WERI-Rb-1 (cell line): Measurements from ENCODE around the gene SLC25A18.
"Not testable (repeated sequence)": the region's sequence is repeated elsewhere in the genome, so short reads cannot be mapped to it uniquely, and the experiment has no call there.

Experiments
- DNase-seq: peaks from one replicate; pipeline ENCODE4 v3.0.0-alpha.2; 2020
- H3K27ac ChIP-seq: fragments of 250-450 bp; sonication (Bioruptor Pico); 2 replicates; pipeline ENCODE4 v1.5.1; 2020; ENCODE audit warnings: mild to moderate bottlenecking, moderate library complexity
- H3K27me3 ChIP-seq: fragments of 250-450 bp; sonication (Bioruptor Pico); 2 replicates; pipeline ENCODE4 v1.5.1; 2021; ENCODE audit warnings: mild to moderate bottlenecking, low read depth, moderate library complexity; ENCODE audit not compliant: insufficient read depth, severe bottlenecking
- H3K36me3 ChIP-seq: fragments of 250-450 bp; sonication (Bioruptor Pico); 2 replicates; pipeline ENCODE4 v1.5.1; 2020; ENCODE audit warnings: mild to moderate bottlenecking, moderate library complexity
- H3K4me3 ChIP-seq: 2 replicates; pipeline ENCODE4 v1.5.1; 2011; ENCODE audit warnings: low read depth, mild to moderate bottlenecking, control low read depth, low read length
- H3K9me3 ChIP-seq: fragments of 250-450 bp; sonication (Bioruptor Pico); 2 replicates; pipeline ENCODE4 v1.5.1; 2021; ENCODE audit warnings: mild to moderate bottlenecking, moderate library complexity; ENCODE audit not compliant: severe bottlenecking
- CTCF ChIP-seq: IDR thresholded peaks from 2 replicates; pipeline ENCODE4 v1.5.1; 2011; ENCODE audit warnings: low read depth, mild to moderate bottlenecking, control low read depth, inconsistent platforms, low read length

The SLC25A18 gene

GRCh38 chr22:17563936-17564391 is 666 bp downstream of the SLC25A18 start:
- no peak for TF ChIP-seq CTCF
- H3K36me3 ChIP-seq: no peaks in the 10 kb centered on the region
- H3K9me3 ChIP-seq: no peaks in the 10 kb centered on the region
- no peak for DNase-seq
- no peak overlapping the region for H3K27ac ChIP-seq
- H3K4me3 ChIP-seq: no peak overlapping the region
- no peaks in the 10 kb centered on the region for H3K27me3 ChIP-seq

GRCh38 chr22:17566016-17566687 is 2.9 kb downstream of the SLC25A18 start:
- H3K27ac ChIP-seq, H3K9me3 ChIP-seq, H3K36me3 ChIP-seq, DNase-seq, H3K27me3 ChIP-seq, H3K4me3 ChIP-seq: not testable (repeated sequence)

GRCh38 chr22:17566776-17567175 is 3.5 kb downstream of the SLC25A18 start:
- TF ChIP-seq CTCF: no peak
- H3K36me3 ChIP-seq: no peaks in the 10 kb centered on the region
- H3K27me3 ChIP-seq: no peaks in the 10 kb centered on the region
- DNase-seq: no peak
- no peak overlapping the region for H3K4me3 ChIP-seq
- H3K27ac ChIP-seq: no peak overlapping the region
- no peaks in the 10 kb centered on the region for H3K9me3 ChIP-seq

GRCh38 chr22:17569971-17570511 is 6.7 kb downstream of the SLC25A18 start:
- Histone ChIP-seq H3K27ac (no peak overlapping the region), H3K36me3 (no peaks in the 10 kb centered on the region), H3K4me3 (no peak overlapping the region), H3K9me3 (no peaks in the 10 kb centered on the region), H3K27me3 (no peaks in the 10 kb centered on the region)
- DNase-seq: no peak
- TF ChIP-seq CTCF: no peak

- no peak overlapping the region for H3K27ac ChIP-seq
- no peak for TF ChIP-seq CTCF
- H3K36me3 ChIP-seq: no peaks in the 10 kb centered on the region
- DNase-seq: no peak
- H3K27me3 ChIP-seq: no peaks in the 10 kb centered on the region
- no peaks in the 10 kb centered on the region for H3K9me3 ChIP-seq
- no peak overlapping the region for H3K4me3 ChIP-seq
Observed at GRCh38 chr22:17570851-17571631, 7.7 kb downstream of the SLC25A18 start.

GRCh38 chr22:17575151-17575550 is 11.9 kb downstream of the SLC25A18 start:
- Histone ChIP-seq H3K4me3 (no peak overlapping the region), H3K36me3 (no peaks in the 10 kb centered on the region), H3K9me3 (no peaks in the 10 kb centered on the region), H3K27ac (no peak overlapping the region), H3K27me3 (no peaks in the 10 kb centered on the region)
- DNase-seq: no peak
- no peak for TF ChIP-seq CTCF
